Renal cortex interstitium (tissue), 15 donors: Measurements from ENCODE around the gene TWF2. TPM values are rescaled to one million over a fixed set of nuclear protein-coding genes. Genes with fewer than 3 reads are reported as not detected.
"Not testable (repeated sequence)": the region's sequence is repeated elsewhere in the genome, so short reads cannot be mapped to it uniquely, and the experiment has no call there.

Experiments
- DNase-seq, 11 donors: peaks; one replicate each; pipeline ENCODE4 v3.0.0-alpha.2; 2013; ENCODE audit warnings: low read depth in 9 of 11, low spot score in 4 of 11; ENCODE audit errors: extremely low read depth in 1 of 11
- long read RNA-seq, 16 experiments: transcript quantifications; one replicate each; lab custom pipeline, GENCODE V29; 2026
- polyA plus RNA-seq, 3 donors: library from polyadenylated mRNA; unstranded; fragments of 120-200 nt; gene quantifications; one replicate each; pipeline ENCODE4 v1.2.1, GENCODE V29; 2013; ENCODE audit not compliant: insufficient read length in 3 of 3

The TWF2 gene
- polyA plus RNA-seq = 10 to 100 TPM; 24.0 to 37.9 (median 30.0) TPM
- long read RNA-seq, donor 1, transcript TWF2-201 (9 exons, 1,718 nt) = major isoform, 10 of 10 reads
- long read RNA-seq, donor 1, partial matches to known transcripts = 0 of 10 reads
- long read RNA-seq, donor 1, other reads (novel, unspliced or antisense) = 0 of 10 reads
- long read RNA-seq, donor 2, transcript TWF2-201 (9 exons, 1,718 nt) = major isoform, 15 of 21 reads
- long read RNA-seq, donor 2, partial matches to known transcripts = 5 of 21 reads
- long read RNA-seq, donor 2, other reads (novel, unspliced or antisense) = 0 of 21 reads
- long read RNA-seq, donor 3, transcript TWF2-201 (9 exons, 1,718 nt) = major isoform, 22 of 28 reads
- long read RNA-seq, donor 3, partial matches to known transcripts = 5 of 28 reads
- long read RNA-seq, donor 3, other reads (novel, unspliced or antisense) = 0 of 28 reads
- long read RNA-seq, donor 4, transcript TWF2-201 (9 exons, 1,718 nt) = major isoform, 14 of 15 reads
- long read RNA-seq, donor 4, partial matches to known transcripts = 0 of 15 reads
- long read RNA-seq, donor 4, other reads (novel, unspliced or antisense) = 0 of 15 reads
- long read RNA-seq, donor 5 = 0 reads
- long read RNA-seq, donor 6, transcript TWF2-201 (9 exons, 1,718 nt) = major isoform, 15 of 15 reads
- long read RNA-seq, donor 6, partial matches to known transcripts = 0 of 15 reads
- long read RNA-seq, donor 6, other reads (novel, unspliced or antisense) = 0 of 15 reads
- long read RNA-seq, donor 7, transcript TWF2-201 (9 exons, 1,718 nt) = major isoform, 19 of 32 reads
- long read RNA-seq, donor 7, partial matches to known transcripts = 13 of 32 reads
- long read RNA-seq, donor 7, other reads (novel, unspliced or antisense) = 0 of 32 reads
- long read RNA-seq, donor 8, transcript TWF2-201 (9 exons, 1,718 nt) = major isoform, 27 of 27 reads
- long read RNA-seq, donor 8, partial matches to known transcripts = 0 of 27 reads
- long read RNA-seq, donor 8, other reads (novel, unspliced or antisense) = 0 of 27 reads
- long read RNA-seq, donor 9, transcript TWF2-201 (9 exons, 1,718 nt) = major isoform, 25 of 25 reads
- long read RNA-seq, donor 9, partial matches to known transcripts = 0 of 25 reads
- long read RNA-seq, donor 9, other reads (novel, unspliced or antisense) = 0 of 25 reads
- long read RNA-seq, donor 10, transcript TWF2-201 (9 exons, 1,718 nt) = major isoform, 16 of 21 reads
- long read RNA-seq, donor 10, partial matches to known transcripts = 5 of 21 reads
- long read RNA-seq, donor 10, other reads (novel, unspliced or antisense) = 0 of 21 reads
- long read RNA-seq, donor 11, transcript TWF2-201 (9 exons, 1,718 nt) = major isoform, 10 of 10 reads
- long read RNA-seq, donor 11, partial matches to known transcripts = 0 of 10 reads
- long read RNA-seq, donor 11, other reads (novel, unspliced or antisense) = 0 of 10 reads
- long read RNA-seq, donor 12, transcript TWF2-201 (9 exons, 1,718 nt) = major isoform, 9 of 9 reads
- long read RNA-seq, donor 12, partial matches to known transcripts = 0 of 9 reads
- long read RNA-seq, donor 12, other reads (novel, unspliced or antisense) = 0 of 9 reads
- long read RNA-seq, donor 13, transcript TWF2-201 (9 exons, 1,718 nt) = major isoform, 31 of 50 reads
- long read RNA-seq, donor 13, partial matches to known transcripts = 19 of 50 reads
- long read RNA-seq, donor 13, other reads (novel, unspliced or antisense) = 0 of 50 reads
- long read RNA-seq, donor 14, transcript TWF2-201 (9 exons, 1,718 nt) = major isoform, 15 of 16 reads
- long read RNA-seq, donor 14, partial matches to known transcripts = 0 of 16 reads
- long read RNA-seq, donor 14, other reads (novel, unspliced or antisense) = 0 of 16 reads
- long read RNA-seq, donor 15, transcript TWF2-201 (9 exons, 1,718 nt) = major isoform, 6 of 6 reads
- long read RNA-seq, donor 15, partial matches to known transcripts = 0 of 6 reads
- long read RNA-seq, donor 15, other reads (novel, unspliced or antisense) = 0 of 6 reads
- long read RNA-seq, donor 16, transcript TWF2-201 (9 exons, 1,718 nt) = major isoform, 53 of 71 reads
- long read RNA-seq, donor 16, partial matches to known transcripts = 12 of 71 reads
- long read RNA-seq, donor 16, other reads (novel, unspliced or antisense) = 5 of 71 reads

- DNase-seq = peak in 8 of 11 donors; percentile 53 to 79 (median 74)
Measured at GRCh38 chr3:52238761-52239701, at the start of gene TWF2. TWF2 (minus strand) TSS chr3:52239158; CDS start chr3:52239016, 142 bp downstream.

- DNase-seq = no peak
Measured at GRCh38 chr3:52288674-52289073, 49.7 kb upstream of the TWF2 start.

- DNase-seq = no peak
Measured at GRCh38 chr3:52286777-52287110, 47.8 kb upstream of the TWF2 start.

GRCh38 chr3:52284051-52284450, 45.1 kb upstream of the TWF2 start:
- DNase-seq = not testable (repeated sequence)

GRCh38 chr3:52283306-52283705, 44.3 kb upstream of the TWF2 start:
- no peak for DNase-seq

GRCh38 chr3:52281981-52282801, 43.2 kb upstream of the TWF2 start:
- no peak for DNase-seq

- no peak for DNase-seq
Measured at GRCh38 chr3:52280050-52280461, 41.1 kb upstream of the TWF2 start.

- DNase-seq = no peak
Measured at GRCh38 chr3:52279596-52279995, 40.6 kb upstream of the TWF2 start.

- peak in 10 of 11 donors; percentile 87 to 96 (median 90) for DNase-seq
Measured at GRCh38 chr3:52278510-52279069, 39.6 kb upstream of the TWF2 start, which contains the start of gene WDR82. WDR82 (minus strand) TSS chr3:52278649; CDS start chr3:52278361, 288 bp downstream.

GRCh38 chr3:52277972-52278509, 39.1 kb upstream of the TWF2 start:
- DNase-seq = no peak

- DNase-seq = peak in 2 of 11 donors; percentile 67 to 73
Measured at GRCh38 chr3:52277071-52277964, 38.4 kb upstream of the TWF2 start.

- not testable (repeated sequence) for DNase-seq
Measured at GRCh38 chr3:52274781-52275180, 35.8 kb upstream of the TWF2 start.

GRCh38 chr3:52272831-52273230, 33.9 kb upstream of the TWF2 start:
- DNase-seq = no peak

GRCh38 chr3:52272172-52272571, 33.2 kb upstream of the TWF2 start:
- DNase-seq = not testable (repeated sequence)
